Measurements from ENCODE around the gene SLC35F3. TPM values are rescaled to one million over a fixed set of nuclear protein-coding genes. Genes with fewer than 3 reads are reported as not detected.

Gene SLC35F3
- polyA plus RNA-seq, 1 of the 3 experiments (the other 2 are of a cell fraction) = 0.87 TPM

DNA sequence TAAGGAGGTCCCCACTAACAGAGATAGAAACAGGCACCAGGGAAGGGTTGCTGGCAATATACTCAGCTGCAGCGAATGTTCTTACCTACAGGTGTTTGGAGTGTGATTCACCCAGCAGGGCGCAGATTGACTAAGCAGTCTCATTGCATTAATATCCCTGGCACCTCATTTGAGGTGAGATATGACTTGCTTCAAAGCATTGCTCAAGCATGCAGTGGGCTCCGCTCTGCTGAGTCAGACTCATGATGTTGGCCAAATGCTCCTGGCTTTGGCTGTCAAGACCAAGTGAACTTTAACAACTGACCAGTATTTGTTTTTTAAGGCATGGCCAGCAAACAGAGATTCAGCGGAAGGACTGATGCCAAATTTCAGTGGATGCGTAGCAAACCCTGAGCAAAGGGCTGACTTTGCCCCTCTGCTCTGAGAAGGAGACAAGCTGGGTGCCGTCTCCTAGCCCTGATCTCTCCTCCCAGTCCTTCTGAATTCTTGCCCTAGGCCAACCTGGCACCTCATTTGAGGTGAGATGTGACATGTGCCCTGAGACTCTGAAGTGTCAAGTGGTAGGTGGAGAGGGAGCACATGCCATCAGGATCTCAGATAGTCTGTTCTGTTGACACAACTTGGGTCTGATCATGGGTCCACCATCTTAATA is 281.7 kb downstream of the SLC35F3 start:
- no peak overlapping the region for H3K27ac ChIP-seq (ENCODE audit: low read depth in 2 of 2, low read length in 1 of 2)
- H3K9ac ChIP-seq = no peak overlapping the region
- H3K27me3 ChIP-seq (ENCODE audit: insufficient read depth) = no peaks in the 10 kb centered on the region; the same call in 1 of the 2 replicates
- TF ChIP-seq POLR2AphosphoS5 (IDR thresholded peaks at IDR 0.05; ENCODE audit: low read depth, low read length) = no peak
- no peak for TF ChIP-seq TAF1 (IDR thresholded peaks at IDR 0.05; ENCODE audit: borderline replicate concordance, low read depth, low read length)
- TF ChIP-seq TCF12 (IDR thresholded peaks at IDR 0.05) = peak; percentile 30; the same call in 1 of the 2 replicates
- TF ChIP-seq NFIC (IDR thresholded peaks at IDR 0.05; ENCODE audit: borderline replicate concordance) = peak; percentile 25; the same call in 1 of the 2 replicates
- TF ChIP-seq RFX5 (IDR thresholded peaks at IDR 0.05; ENCODE audit: low read length) = no peak
- no peak for TF ChIP-seq JUND (IDR thresholded peaks at IDR 0.05)
- TF ChIP-seq PBX3 (IDR thresholded peaks at IDR 0.05) = peak; percentile 22; the same call in 1 of the 2 replicates
- peak; percentile 31; the same call in 1 of the 2 replicates for TF ChIP-seq FOSL2 (IDR thresholded peaks at IDR 0.05; ENCODE audit: borderline replicate concordance, low read depth)
- POLR2A ChIA-PET = no interaction called here
- no peaks in the 10 kb centered on the region for H3K36me3 ChIP-seq (replicated peaks in 1 of 2; ENCODE audit: control insufficient read depth in 1 of 2, insufficient read depth in 2 of 2, low read length in 1 of 2)
- H3K9me2 ChIP-seq = no peaks in the 10 kb centered on the region
- H3K4me3 ChIP-seq (ENCODE audit: low read depth in 2 of 2, low read length in 1 of 2) = no peak overlapping the region
- H3K79me2 ChIP-seq (ENCODE audit: insufficient read depth) = no peaks in the 10 kb centered on the region
- H3F3A ChIP-seq (replicated peaks; ENCODE audit: insufficient read depth) = no peaks in the 10 kb centered on the region
- CTCF ChIA-PET = interaction anchor here (1.2 to 5.9 kb wide), 4 partner anchors 26 to 141 kb away, joined by 3 to 24 read pairs (median 6); no protein-coding TSS in a partner anchor
- DNase-seq = no peak
- no peak overlapping the region for H2AFZ ChIP-seq (ENCODE audit: low read depth)
- no peaks in the 10 kb centered on the region for H3K4me1 ChIP-seq (ENCODE audit: control insufficient read depth in 1 of 2, insufficient read depth in 2 of 2, low read depth in 1 of 2, low read length in 1 of 2)
- WGBS (ENCODE audit: low lambda C conversion rate) = 65% methylated on average over 5 of the region's 6 CpGs
- H3K4me2 ChIP-seq = no peak overlapping the region
- H4K20me1 ChIP-seq (ENCODE audit: insufficient read depth) = no peaks in the 10 kb centered on the region
- peaks cover 2% of the 10 kb centered on the region; the same call in 1 of the 2 replicates for H3K9me3 ChIP-seq

GRCh38 chr1:234188454-234188792 is 283.9 kb downstream of the SLC35F3 start:
- no peaks in the 10 kb centered on the region for H4K20me1 ChIP-seq (ENCODE audit: insufficient read depth)
- H3K4me2 ChIP-seq = no peak overlapping the region
- H3K36me3 ChIP-seq (replicated peaks in 1 of 2; ENCODE audit: control insufficient read depth in 1 of 2, insufficient read depth in 2 of 2, low read length in 1 of 2) = no peaks in the 10 kb centered on the region
- 54% methylated on average over 2 of the region's 3 CpGs for WGBS (ENCODE audit: low lambda C conversion rate)
- POLR2A ChIA-PET = interaction anchor here (0.6 kb wide), 1 partner anchor 43 kb away, joined by 4 read pairs; no protein-coding TSS in a partner anchor
- H3K79me2 ChIP-seq (ENCODE audit: insufficient read depth) = no peaks in the 10 kb centered on the region
- CTCF ChIA-PET = interaction anchor here (1.9 to 5.9 kb wide), 2 partner anchors 24 to 77 kb away, joined by 4 to 24 read pairs; no protein-coding TSS in a partner anchor
- H2AFZ ChIP-seq (ENCODE audit: low read depth) = no peak overlapping the region
- TF ChIP-seq, protein P1, sequence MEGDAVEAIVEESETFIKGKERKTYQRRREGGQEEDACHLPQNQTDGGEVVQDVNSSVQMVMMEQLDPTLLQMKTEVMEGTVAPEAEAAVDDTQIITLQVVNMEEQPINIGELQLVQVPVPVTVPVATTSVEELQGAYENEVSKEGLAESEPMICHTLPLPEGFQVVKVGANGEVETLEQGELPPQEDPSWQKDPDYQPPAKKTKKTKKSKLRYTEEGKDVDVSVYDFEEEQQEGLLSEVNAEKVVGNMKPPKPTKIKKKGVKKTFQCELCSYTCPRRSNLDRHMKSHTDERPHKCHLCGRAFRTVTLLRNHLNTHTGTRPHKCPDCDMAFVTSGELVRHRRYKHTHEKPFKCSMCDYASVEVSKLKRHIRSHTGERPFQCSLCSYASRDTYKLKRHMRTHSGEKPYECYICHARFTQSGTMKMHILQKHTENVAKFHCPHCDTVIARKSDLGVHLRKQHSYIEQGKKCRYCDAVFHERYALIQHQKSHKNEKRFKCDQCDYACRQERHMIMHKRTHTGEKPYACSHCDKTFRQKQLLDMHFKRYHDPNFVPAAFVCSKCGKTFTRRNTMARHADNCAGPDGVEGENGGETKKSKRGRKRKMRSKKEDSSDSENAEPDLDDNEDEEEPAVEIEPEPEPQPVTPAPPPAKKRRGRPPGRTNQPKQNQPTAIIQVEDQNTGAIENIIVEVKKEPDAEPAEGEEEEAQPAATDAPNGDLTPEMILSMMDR (IDR thresholded peaks at IDR 0.05) = peak; percentile 27; the same call in 1 of the 2 replicates
- TF ChIP-seq GABPA (IDR thresholded peaks at IDR 0.05; ENCODE audit: low read depth) = no peak
- no peak for TF ChIP-seq RCOR1 (IDR thresholded peaks at IDR 0.05; ENCODE audit: low read length)
- TF ChIP-seq FOXM1 (IDR thresholded peaks at IDR 0.05; ENCODE audit: low read depth) = no peak
- no peak for TF ChIP-seq TAF1 (IDR thresholded peaks at IDR 0.05; ENCODE audit: borderline replicate concordance, low read depth, low read length)
- TF ChIP-seq EZH2phosphoT487 (IDR thresholded peaks at IDR 0.05; ENCODE audit: borderline replicate concordance, low read depth) = no peak
- TF ChIP-seq, protein P2, sequence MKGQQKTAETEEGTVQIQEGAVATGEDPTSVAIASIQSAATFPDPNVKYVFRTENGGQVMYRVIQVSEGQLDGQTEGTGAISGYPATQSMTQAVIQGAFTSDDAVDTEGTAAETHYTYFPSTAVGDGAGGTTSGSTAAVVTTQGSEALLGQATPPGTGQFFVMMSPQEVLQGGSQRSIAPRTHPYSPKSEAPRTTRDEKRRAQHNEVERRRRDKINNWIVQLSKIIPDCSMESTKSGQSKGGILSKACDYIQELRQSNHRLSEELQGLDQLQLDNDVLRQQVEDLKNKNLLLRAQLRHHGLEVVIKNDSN (IDR thresholded peaks at IDR 0.05; ENCODE audit: borderline replicate concordance, low read depth) = no peak
- H3K27ac ChIP-seq (ENCODE audit: low read depth in 2 of 2, low read length in 1 of 2) = no peak overlapping the region
- H3K4me3 ChIP-seq (ENCODE audit: low read depth in 2 of 2, low read length in 1 of 2) = no peak overlapping the region; a peak in 1 of 4 replicates
- H3F3A ChIP-seq (replicated peaks; ENCODE audit: insufficient read depth) = no peaks in the 10 kb centered on the region
- no peak overlapping the region for H3K9ac ChIP-seq
- H3K9me2 ChIP-seq = no peaks in the 10 kb centered on the region
- H3K27me3 ChIP-seq (ENCODE audit: insufficient read depth) = no peaks in the 10 kb centered on the region
- no peaks in the 10 kb centered on the region for H3K4me1 ChIP-seq (ENCODE audit: control insufficient read depth in 1 of 2, insufficient read depth in 2 of 2, low read depth in 1 of 2, low read length in 1 of 2)
- peaks cover 2% of the 10 kb centered on the region; the same call in 1 of the 2 replicates for H3K9me3 ChIP-seq
- DNase-seq = no peak

Data from SK-N-SH (cell line).